ENCODE results near the gene TNIK.

TNIK gene

DNA sequence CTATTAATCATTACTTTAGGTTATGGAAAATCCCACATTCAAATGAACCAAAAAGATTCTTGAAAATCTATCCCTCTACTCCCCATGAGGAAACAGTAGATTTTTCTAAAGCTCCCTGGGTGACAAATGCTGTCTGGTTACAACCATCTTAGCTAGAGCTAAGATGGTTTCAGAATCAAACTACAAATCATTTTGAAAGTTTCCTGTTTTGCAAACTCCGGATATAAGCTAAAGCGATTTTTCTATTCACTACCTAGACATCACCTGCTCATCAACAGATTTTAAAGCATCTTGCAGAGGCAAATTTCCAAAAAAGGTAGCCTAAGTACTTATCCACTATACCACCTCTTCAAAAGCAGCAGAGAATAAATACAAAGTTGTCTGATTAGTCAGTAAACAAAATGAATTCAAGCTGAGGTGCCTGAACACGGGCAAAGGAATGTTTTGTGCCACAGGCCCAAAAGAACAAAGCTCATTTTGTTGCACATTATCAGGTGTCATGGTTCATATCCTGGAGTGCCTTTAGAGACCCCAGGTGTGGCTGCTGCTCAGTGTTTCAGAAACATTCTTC is 204.9 kb downstream of the TNIK start:
- no peak overlapping the region for H2AFZ ChIP-seq (ENCODE audit: low read depth, low read length)
- H2BK15ac ChIP-seq (ENCODE audit: low read depth, poor library complexity, severe bottlenecking): no peak overlapping the region
- no peak overlapping the region for H3K27ac ChIP-seq (ENCODE audit: low read length, poor library complexity, severe bottlenecking)
- H3K4me2 ChIP-seq (ENCODE audit: low read length, poor library complexity, severe bottlenecking): no peak overlapping the region
- H2BK12ac ChIP-seq (ENCODE audit: low read length in 2 of 2): no peak overlapping the region
- no peak overlapping the region for H3K18ac ChIP-seq (ENCODE audit: low read depth in 1 of 2, low read length in 2 of 2)
- no peak overlapping the region for H2BK120ac ChIP-seq (ENCODE audit: low read depth, low read length)
- no peaks in the 10 kb centered on the region for H3K36me3 ChIP-seq (ENCODE audit: control insufficient read depth in 1 of 2, insufficient read depth in 2 of 2, low read depth in 1 of 2, low read length in 2 of 2)
- DNase-seq: no peak
- H3K79me1 ChIP-seq (replicated peaks; ENCODE audit: low read length, poor library complexity, severe bottlenecking): peaks cover 24% of the 10 kb centered on the region
- no peak overlapping the region for H2BK5ac ChIP-seq (ENCODE audit: low read depth, low read length, poor library complexity, severe bottlenecking)
- H3K4me1 ChIP-seq (ENCODE audit: control insufficient read depth, insufficient read depth, low read depth, low read length): peaks cover 4% of the 10 kb centered on the region
- no peak overlapping the region for H3K14ac ChIP-seq (ENCODE audit: low read length in 2 of 2)
- no peak overlapping the region for H3K9ac ChIP-seq (ENCODE audit: low read length)
- H4K91ac ChIP-seq (ENCODE audit: low read length): no peak overlapping the region
- H4K8ac ChIP-seq (ENCODE audit: low read length): no peak overlapping the region
- WGBS: 88% methylated on average over 3 of the region's 3 CpGs
- no peaks in the 10 kb centered on the region for H3K27me3 ChIP-seq (ENCODE audit: control insufficient read depth in 1 of 2, insufficient read depth in 1 of 2, low read length in 2 of 2)
- H3K23ac ChIP-seq (ENCODE audit: low read length in 2 of 2): no peak overlapping the region
- H3K4ac ChIP-seq (ENCODE audit: low read depth in 1 of 2, low read length in 2 of 2): no peak overlapping the region
- H3K9me3 ChIP-seq (ENCODE audit: control insufficient read depth, low read length): no peaks in the 10 kb centered on the region
- no peak overlapping the region for H2AK5ac ChIP-seq (ENCODE audit: low read length, severe bottlenecking)
- H3K4me3 ChIP-seq (ENCODE audit: insufficient read depth in 1 of 2, low read depth in 1 of 2, low read length in 2 of 2): no peak overlapping the region

DNA sequence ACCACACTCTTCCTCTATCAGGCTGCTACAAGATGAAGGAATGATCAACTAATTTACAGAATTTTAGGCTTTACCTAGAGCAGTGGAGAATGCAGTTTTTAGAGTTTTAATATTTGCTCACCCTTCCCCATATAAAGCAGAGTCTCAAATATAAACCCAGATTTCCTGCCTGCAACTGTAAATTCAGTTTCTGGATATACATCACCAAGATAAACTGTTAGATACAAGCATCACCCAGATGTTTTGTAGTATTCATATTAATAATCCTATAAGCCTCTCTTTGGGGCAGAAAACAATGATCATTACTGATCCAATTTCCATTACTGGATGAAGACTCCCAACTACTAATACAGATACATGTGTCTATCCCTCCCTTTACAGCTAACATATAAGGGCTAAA is 205.9 kb downstream of the TNIK start:
- Histone ChIP-seq H3K9me3 (ENCODE audit: control insufficient read depth, low read length) (no peaks in the 10 kb centered on the region), H2BK15ac (ENCODE audit: low read depth, poor library complexity, severe bottlenecking) (no peak overlapping the region), H2BK120ac (ENCODE audit: low read depth, low read length) (no peak overlapping the region), H2AK5ac (ENCODE audit: low read length, severe bottlenecking) (no peak overlapping the region), H3K27me3 (ENCODE audit: control insufficient read depth in 1 of 2, insufficient read depth in 1 of 2, low read length in 2 of 2) (no peaks in the 10 kb centered on the region), H2AFZ (ENCODE audit: low read depth, low read length) (no peak overlapping the region), H2BK5ac (ENCODE audit: low read depth, low read length, poor library complexity, severe bottlenecking) (no peak overlapping the region), H3K23ac (ENCODE audit: low read length in 2 of 2) (no peak overlapping the region), H3K36me3 (ENCODE audit: control insufficient read depth in 1 of 2, insufficient read depth in 2 of 2, low read depth in 1 of 2, low read length in 2 of 2) (no peaks in the 10 kb centered on the region), H3K27ac (ENCODE audit: low read length, poor library complexity, severe bottlenecking) (no peak overlapping the region), H3K4me3 (ENCODE audit: insufficient read depth in 1 of 2, low read depth in 1 of 2, low read length in 2 of 2) (no peak overlapping the region), H3K14ac (ENCODE audit: low read length in 2 of 2) (no peak overlapping the region), H3K9ac (ENCODE audit: low read length) (no peak overlapping the region), H4K8ac (ENCODE audit: low read length) (no peak overlapping the region), H3K79me1 (replicated peaks; ENCODE audit: low read length, poor library complexity, severe bottlenecking) (peaks cover 22% of the 10 kb centered on the region), H3K18ac (ENCODE audit: low read depth in 1 of 2, low read length in 2 of 2) (no peak overlapping the region), H3K4me1 (ENCODE audit: control insufficient read depth, insufficient read depth, low read depth, low read length) (peaks cover 4% of the 10 kb centered on the region), H3K4me2 (ENCODE audit: low read length, poor library complexity, severe bottlenecking) (no peak overlapping the region), H2BK12ac (ENCODE audit: low read length in 2 of 2) (no peak overlapping the region), H4K91ac (ENCODE audit: low read length) (no peak overlapping the region), H3K4ac (ENCODE audit: low read depth in 1 of 2, low read length in 2 of 2) (no peak overlapping the region)
- DNase-seq: no peak

DNA sequence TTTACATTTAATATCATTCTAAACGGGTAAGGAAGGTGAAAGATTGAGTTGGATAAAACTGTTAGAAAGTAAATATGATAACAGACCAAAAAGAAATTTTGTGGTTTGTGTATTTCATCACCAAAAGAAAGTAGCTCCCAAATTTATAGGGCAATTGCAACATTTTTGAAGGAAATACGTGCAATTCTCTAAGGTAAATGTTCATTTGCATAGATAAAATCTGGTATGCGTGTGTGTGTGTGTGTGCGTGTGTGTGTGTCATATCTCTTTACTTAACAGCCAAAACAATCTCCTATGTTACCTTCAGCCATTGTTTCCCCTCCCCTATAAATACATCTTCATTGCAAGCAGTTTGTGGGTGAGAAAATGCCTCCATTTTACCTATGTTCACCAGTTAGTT is 208.4 kb downstream of the TNIK start:
- no peak overlapping the region for H3K27ac ChIP-seq (ENCODE audit: low read length, poor library complexity, severe bottlenecking)
- H3K36me3 ChIP-seq (ENCODE audit: control insufficient read depth in 1 of 2, insufficient read depth in 2 of 2, low read depth in 1 of 2, low read length in 2 of 2): no peaks in the 10 kb centered on the region
- no peak overlapping the region for H2AFZ ChIP-seq (ENCODE audit: low read depth, low read length)
- no peak overlapping the region for H4K8ac ChIP-seq (ENCODE audit: low read length)
- H2BK15ac ChIP-seq (ENCODE audit: low read depth, poor library complexity, severe bottlenecking): no peak overlapping the region
- H3K4ac ChIP-seq (ENCODE audit: low read depth in 1 of 2, low read length in 2 of 2): no peak overlapping the region
- no peak overlapping the region for H2BK5ac ChIP-seq (ENCODE audit: low read depth, low read length, poor library complexity, severe bottlenecking)
- peaks cover 2% of the 10 kb centered on the region for H3K4me1 ChIP-seq (ENCODE audit: control insufficient read depth, insufficient read depth, low read depth, low read length)
- H2BK120ac ChIP-seq (ENCODE audit: low read depth, low read length): no peak overlapping the region
- H3K4me2 ChIP-seq (ENCODE audit: low read length, poor library complexity, severe bottlenecking): no peak overlapping the region
- no peaks in the 10 kb centered on the region for H3K9me3 ChIP-seq (ENCODE audit: control insufficient read depth, low read length)
- H3K27me3 ChIP-seq (ENCODE audit: control insufficient read depth in 1 of 2, insufficient read depth in 1 of 2, low read length in 2 of 2): no peaks in the 10 kb centered on the region
- no peak overlapping the region for H3K18ac ChIP-seq (ENCODE audit: low read depth in 1 of 2, low read length in 2 of 2)
- H3K9ac ChIP-seq (ENCODE audit: low read length): no peak overlapping the region
- H3K4me3 ChIP-seq (ENCODE audit: insufficient read depth in 1 of 2, low read depth in 1 of 2, low read length in 2 of 2): no peak overlapping the region
- no CpG with 5 or more reads among the region's 4 CpGs for WGBS
- no peak overlapping the region for H3K14ac ChIP-seq (ENCODE audit: low read length in 2 of 2)
- H4K91ac ChIP-seq (ENCODE audit: low read length): no peak overlapping the region
- peaks cover 25% of the 10 kb centered on the region for H3K79me1 ChIP-seq (replicated peaks; ENCODE audit: low read length, poor library complexity, severe bottlenecking)
- no peak overlapping the region for H2BK12ac ChIP-seq (ENCODE audit: low read length in 2 of 2)
- H2AK5ac ChIP-seq (ENCODE audit: low read length, severe bottlenecking): no peak overlapping the region
- H3K23ac ChIP-seq (ENCODE audit: low read length in 2 of 2): no peak overlapping the region
- DNase-seq: no peak

DNA sequence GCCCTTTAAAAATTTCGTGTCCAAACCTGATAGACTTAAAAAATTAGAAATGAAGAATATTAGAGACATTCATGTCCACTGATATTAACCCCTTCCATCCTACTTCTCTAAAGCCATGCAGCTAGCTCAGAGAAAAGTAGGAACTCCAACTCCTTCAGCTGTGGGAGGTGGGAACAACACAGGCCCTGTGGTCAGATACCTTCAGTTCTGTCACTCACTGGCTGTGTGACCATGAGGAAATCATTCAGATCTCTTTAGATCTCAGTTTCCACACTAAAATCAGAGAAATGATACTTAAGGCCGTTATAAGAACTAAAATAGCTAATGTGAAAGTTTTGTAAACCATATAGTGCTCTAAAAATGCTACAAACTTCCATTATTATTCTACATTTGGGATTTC is 209.8 kb downstream of the TNIK start:
- no peak overlapping the region for H3K27ac ChIP-seq (ENCODE audit: low read length, poor library complexity, severe bottlenecking)
- no peaks in the 10 kb centered on the region for H3K9me3 ChIP-seq (ENCODE audit: control insufficient read depth, low read length)
- no peak overlapping the region for H2BK120ac ChIP-seq (ENCODE audit: low read depth, low read length)
- no peak overlapping the region for H3K4me3 ChIP-seq (ENCODE audit: insufficient read depth in 1 of 2, low read depth in 1 of 2, low read length in 2 of 2)
- no CpG with 5 or more reads among the region's 2 CpGs for WGBS
- no peaks in the 10 kb centered on the region for H3K27me3 ChIP-seq (ENCODE audit: control insufficient read depth in 1 of 2, insufficient read depth in 1 of 2, low read length in 2 of 2)
- H3K18ac ChIP-seq (ENCODE audit: low read depth in 1 of 2, low read length in 2 of 2): no peak overlapping the region
- H3K4me1 ChIP-seq (ENCODE audit: control insufficient read depth, insufficient read depth, low read depth, low read length): peaks cover under 1% of the 10 kb centered on the region
- no peak overlapping the region for H3K23ac ChIP-seq (ENCODE audit: low read length in 2 of 2)
- H3K4me2 ChIP-seq (ENCODE audit: low read length, poor library complexity, severe bottlenecking): no peak overlapping the region
- H2BK15ac ChIP-seq (ENCODE audit: low read depth, poor library complexity, severe bottlenecking): no peak overlapping the region
- no peak overlapping the region for H3K4ac ChIP-seq (ENCODE audit: low read depth in 1 of 2, low read length in 2 of 2)
- no peak overlapping the region for H2BK12ac ChIP-seq (ENCODE audit: low read length in 2 of 2)
- DNase-seq: no peak
- no peak overlapping the region for H4K8ac ChIP-seq (ENCODE audit: low read length)
- H2AK5ac ChIP-seq (ENCODE audit: low read length, severe bottlenecking): no peak overlapping the region
- no peak overlapping the region for H3K14ac ChIP-seq (ENCODE audit: low read length in 2 of 2)
- no peak overlapping the region for H2AFZ ChIP-seq (ENCODE audit: low read depth, low read length)
- no peak overlapping the region for H2BK5ac ChIP-seq (ENCODE audit: low read depth, low read length, poor library complexity, severe bottlenecking)
- no peak overlapping the region for H4K91ac ChIP-seq (ENCODE audit: low read length)
- peaks cover 25% of the 10 kb centered on the region for H3K79me1 ChIP-seq (replicated peaks; ENCODE audit: low read length, poor library complexity, severe bottlenecking)
- no peak overlapping the region for H3K9ac ChIP-seq (ENCODE audit: low read length)
- H3K36me3 ChIP-seq (ENCODE audit: control insufficient read depth in 1 of 2, insufficient read depth in 2 of 2, low read depth in 1 of 2, low read length in 2 of 2): no peaks in the 10 kb centered on the region
